ENCODE data around the gene MLLT3.

DNA sequence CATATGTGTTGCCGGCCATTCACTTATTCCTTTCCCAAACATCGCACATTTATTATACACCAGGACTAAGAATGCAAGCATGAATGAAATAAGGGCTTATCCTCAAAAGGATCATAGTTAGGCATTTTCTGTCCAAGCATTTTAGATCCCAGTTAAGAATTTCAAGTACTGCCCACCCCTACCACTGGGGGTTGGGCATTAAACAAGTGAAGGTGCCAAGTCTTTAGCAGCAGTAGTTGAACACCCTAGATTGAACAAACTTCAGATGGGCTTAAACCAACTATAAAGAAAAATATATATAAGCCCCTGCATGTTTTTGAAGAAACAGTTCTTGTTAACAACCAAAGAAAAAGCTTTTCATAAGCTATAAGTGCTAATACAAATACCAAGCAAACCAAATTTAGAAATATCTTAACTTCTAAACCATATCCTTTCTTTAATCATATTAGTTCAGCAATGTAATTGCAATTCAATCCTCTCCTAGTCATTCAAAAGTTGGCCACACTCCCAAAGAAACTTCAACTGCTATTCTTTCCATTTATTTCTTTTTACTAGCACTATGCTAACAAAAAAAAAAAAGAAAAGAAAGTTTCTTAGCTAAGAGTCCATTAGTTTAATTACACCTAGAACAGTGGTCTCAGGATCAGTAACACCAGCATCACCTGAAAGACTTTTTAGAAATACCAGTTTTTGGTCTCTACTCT lies 149.8 kb downstream of the MLLT3 start:
- TF ChIP-seq, protein P1, sequence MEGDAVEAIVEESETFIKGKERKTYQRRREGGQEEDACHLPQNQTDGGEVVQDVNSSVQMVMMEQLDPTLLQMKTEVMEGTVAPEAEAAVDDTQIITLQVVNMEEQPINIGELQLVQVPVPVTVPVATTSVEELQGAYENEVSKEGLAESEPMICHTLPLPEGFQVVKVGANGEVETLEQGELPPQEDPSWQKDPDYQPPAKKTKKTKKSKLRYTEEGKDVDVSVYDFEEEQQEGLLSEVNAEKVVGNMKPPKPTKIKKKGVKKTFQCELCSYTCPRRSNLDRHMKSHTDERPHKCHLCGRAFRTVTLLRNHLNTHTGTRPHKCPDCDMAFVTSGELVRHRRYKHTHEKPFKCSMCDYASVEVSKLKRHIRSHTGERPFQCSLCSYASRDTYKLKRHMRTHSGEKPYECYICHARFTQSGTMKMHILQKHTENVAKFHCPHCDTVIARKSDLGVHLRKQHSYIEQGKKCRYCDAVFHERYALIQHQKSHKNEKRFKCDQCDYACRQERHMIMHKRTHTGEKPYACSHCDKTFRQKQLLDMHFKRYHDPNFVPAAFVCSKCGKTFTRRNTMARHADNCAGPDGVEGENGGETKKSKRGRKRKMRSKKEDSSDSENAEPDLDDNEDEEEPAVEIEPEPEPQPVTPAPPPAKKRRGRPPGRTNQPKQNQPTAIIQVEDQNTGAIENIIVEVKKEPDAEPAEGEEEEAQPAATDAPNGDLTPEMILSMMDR (IDR thresholded peaks at IDR 0.05; ENCODE audit: low read depth, low read length), result no peak
- no peak for TF ChIP-seq EZH2phosphoT487 (IDR thresholded peaks at IDR 0.05; ENCODE audit: low read depth)

Data from OCI-LY3 (cell line).